Limb (tissue), 2 donors: Measurements from ENCODE around the gene MUC5B.
"Not testable (repeated sequence)": the region's sequence is repeated elsewhere in the genome, so short reads cannot be mapped to it uniquely, and the experiment has no call there.

ENCODE experiments used
- DNase-seq, 2 donors: peaks; one replicate each; pipeline ENCODE4 v3.0.0-alpha.2; 2016; ENCODE audit errors: extremely low spot score in 2 of 2

The MUC5B gene

GRCh38 chr11:1245717-1246116 is 22.9 kb downstream of the MUC5B start:
- not testable (repeated sequence) for DNase-seq

DNA sequence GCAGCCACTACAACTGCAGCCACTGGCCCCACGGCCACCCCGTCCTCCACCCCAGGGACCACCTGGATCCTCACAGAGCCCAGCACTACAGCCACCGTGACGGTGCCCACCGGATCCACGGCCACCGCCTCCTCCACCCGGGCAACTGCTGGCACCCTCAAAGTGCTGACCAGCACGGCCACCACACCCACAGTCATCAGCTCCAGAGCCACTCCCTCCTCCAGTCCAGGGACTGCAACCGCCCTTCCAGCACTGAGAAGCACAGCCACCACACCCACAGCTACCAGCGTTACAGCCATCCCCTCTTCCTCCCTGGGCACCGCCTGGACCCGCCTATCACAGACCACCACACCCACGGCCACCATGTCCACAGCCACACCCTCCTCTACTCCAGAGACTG is 23.4 kb downstream of the MUC5B start:
- not testable (repeated sequence) for DNase-seq

GRCh38 chr11:1247026-1247425 is 24.2 kb downstream of the MUC5B start:
- DNase-seq, result not testable (repeated sequence)

DNA sequence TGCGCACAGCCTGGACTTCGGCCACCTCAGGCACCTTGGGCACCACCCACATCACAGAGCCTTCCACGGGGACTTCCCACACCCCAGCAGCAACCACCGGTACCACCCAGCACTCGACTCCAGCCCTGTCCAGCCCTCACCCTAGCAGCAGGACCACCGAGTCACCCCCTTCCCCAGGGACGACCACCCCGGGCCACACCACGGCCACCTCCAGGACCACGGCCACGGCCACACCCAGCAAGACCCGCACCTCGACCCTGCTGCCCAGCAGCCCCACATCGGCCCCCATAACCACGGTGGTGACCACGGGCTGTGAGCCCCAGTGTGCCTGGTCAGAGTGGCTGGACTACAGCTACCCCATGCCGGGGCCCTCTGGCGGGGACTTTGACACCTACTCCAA is 26.1 kb downstream of the MUC5B start:
- not testable (repeated sequence) for DNase-seq

- not testable (repeated sequence) for DNase-seq
These were observed 27.5 kb downstream of the MUC5B start for GRCh38 chr11:1250411-1250810.

DNA sequence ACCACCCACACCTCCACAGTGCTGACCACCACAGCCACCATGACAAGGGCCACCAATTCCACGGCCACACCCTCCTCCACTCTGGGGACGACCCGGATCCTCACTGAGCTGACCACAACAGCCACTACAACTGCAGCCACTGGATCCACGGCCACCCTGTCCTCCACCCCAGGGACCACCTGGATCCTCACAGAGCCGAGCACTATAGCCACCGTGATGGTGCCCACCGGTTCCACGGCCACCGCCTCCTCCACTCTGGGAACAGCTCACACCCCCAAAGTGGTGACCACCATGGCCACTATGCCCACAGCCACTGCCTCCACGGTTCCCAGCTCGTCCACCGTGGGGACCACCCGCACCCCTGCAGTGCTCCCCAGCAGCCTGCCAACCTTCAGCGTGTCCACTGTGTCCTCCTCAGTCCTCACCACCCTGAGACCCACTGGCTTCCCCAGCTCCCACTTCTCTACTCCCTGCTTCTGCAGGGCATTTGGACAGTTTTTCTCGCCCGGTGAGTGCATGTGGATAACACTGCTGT is 28.4 kb downstream of the MUC5B start:
- DNase-seq, result no peak

DNA sequence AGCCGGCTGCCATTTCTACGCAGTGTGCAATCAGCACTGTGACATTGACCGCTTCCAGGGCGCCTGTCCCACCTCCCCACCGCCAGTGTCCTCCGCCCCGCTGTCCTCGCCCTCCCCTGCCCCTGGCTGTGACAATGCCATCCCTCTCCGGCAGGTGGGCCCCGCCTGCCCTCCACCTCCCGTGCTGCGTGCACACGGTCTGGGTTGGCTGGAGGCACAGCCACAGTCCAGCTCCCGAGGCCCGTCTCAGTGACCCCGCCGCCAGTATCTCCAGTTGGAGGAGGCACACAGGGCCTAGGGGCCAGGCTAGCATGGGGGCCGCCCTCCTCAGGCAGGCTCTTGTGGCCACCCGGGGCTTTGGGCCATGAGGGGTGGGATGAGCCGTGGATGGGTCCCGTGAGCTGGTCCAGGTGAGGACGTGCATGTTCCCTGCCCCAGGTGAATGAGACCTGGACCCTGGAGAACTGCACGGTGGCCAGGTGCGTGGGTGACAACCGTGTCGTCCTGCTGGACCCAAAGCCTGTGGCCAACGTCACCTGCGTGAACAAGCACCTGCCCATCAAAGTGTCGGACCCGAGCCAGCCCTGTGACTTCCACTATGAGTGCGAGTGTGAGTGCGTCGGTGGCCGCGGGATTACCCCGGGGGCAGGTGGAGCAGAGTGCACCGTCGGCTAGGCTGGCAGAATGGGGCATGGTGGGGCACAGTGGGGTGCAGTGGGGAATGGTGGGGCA is 29.7 kb downstream of the MUC5B start:
- no peak for DNase-seq

DNA sequence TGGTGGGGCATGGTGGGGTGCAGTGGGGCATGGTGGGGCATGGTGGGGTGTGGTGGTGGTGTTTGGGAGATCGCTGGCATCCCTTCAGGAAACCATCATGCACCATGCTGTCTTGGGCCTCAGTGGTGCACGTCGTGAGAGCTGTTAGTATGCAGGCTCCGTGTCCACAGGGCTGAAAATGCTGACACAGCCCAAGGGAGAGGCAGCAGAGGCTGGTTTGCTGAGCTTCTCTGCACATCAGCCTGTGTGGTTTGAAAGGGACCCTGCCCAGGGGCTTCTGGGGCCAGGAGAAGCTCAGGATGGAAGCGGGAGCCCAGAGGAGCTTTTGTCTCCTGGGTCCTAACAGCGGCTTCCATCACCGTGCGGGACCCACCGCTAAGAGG is 30.2 kb downstream of the MUC5B start:
- no peak for DNase-seq

DNA sequence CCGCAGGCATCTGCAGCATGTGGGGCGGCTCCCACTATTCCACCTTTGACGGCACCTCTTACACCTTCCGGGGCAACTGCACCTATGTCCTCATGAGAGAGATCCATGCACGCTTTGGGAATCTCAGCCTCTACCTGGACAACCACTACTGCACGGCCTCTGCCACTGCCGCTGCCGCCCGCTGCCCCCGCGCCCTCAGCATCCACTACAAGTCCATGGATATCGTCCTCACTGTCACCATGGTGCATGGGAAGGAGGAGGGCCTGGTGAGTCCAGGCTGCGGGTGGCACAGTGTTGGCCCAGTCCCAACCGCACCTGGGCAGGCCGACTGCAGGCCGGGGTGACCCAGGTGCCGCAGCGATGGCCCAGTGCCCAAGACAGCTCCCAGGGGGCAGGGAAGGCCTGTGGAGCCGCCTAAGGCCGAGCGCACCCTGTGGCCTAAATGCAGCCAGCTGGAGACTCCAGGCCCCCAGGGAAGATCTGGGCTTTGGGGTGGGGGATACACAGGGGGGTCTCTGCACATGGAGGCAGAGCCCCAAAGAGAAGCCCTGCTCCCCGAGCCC is 31.3 kb downstream of the MUC5B start:
- DNase-seq, result no peak

DNA sequence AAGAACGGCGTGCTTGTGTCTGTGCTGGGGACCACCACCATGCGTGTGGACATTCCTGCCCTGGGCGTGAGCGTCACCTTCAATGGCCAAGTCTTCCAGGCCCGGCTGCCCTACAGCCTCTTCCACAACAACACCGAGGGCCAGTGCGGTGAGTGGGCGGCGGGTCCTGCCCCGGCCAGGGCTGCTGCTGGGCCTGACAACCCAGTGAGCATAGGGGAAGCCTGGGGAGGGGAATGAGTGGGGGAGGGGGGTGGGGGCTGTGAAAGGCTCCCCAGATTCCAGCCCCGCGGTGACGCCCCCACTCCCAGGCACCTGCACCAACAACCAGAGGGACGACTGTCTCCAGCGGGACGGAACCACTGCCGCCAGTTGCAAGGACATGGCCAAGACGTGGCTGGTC is 31.9 kb downstream of the MUC5B start:
- DNase-seq, result no peak

GRCh38 chr11:1255151-1255550 is 32.3 kb downstream of the MUC5B start:
- no peak for DNase-seq

DNA sequence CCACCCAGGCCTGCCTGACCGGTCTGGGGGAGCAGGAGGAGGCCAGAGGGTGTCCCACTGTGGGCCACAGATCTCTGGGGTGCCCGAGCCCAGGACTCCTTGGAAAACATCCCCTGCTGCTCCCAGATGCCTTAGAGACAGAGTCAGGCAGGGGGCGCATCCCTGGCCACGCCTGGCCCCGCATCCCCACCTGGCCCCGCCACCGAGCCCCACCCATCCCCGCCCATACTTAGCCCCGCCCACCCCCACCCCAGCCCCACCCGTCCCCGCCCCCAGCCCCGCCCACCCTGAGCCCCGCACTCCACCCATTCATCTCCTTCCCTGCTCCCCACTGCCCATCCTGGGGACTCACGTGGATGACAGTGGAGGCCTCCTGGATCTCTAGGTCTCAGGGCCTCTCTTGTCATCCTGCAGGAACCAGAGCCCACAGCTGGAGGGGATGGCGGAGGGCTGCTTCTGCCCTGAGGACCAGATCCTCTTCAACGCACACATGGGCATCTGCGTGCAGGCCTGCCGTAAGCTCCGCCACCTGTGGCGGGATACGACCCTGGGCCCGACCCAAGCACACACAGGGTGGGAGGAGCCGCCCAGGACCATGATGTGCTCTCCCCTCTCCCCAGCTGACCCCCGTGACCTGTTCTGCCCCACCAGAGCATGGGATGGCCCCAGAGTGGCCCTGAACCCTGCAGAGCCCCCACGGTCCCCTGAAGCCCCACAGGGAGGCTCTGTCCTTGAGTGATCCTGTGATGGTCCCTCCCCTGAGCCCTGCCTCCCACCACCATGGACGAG is 33.6 kb downstream of the MUC5B start:
- no peak for DNase-seq

GRCh38 chr11:1257366-1257765 is 34.5 kb downstream of the MUC5B start:
- DNase-seq, result no peak

- no peak for DNase-seq
These were observed 35.0 kb downstream of the MUC5B start for GRCh38 chr11:1257916-1258315.

DNA sequence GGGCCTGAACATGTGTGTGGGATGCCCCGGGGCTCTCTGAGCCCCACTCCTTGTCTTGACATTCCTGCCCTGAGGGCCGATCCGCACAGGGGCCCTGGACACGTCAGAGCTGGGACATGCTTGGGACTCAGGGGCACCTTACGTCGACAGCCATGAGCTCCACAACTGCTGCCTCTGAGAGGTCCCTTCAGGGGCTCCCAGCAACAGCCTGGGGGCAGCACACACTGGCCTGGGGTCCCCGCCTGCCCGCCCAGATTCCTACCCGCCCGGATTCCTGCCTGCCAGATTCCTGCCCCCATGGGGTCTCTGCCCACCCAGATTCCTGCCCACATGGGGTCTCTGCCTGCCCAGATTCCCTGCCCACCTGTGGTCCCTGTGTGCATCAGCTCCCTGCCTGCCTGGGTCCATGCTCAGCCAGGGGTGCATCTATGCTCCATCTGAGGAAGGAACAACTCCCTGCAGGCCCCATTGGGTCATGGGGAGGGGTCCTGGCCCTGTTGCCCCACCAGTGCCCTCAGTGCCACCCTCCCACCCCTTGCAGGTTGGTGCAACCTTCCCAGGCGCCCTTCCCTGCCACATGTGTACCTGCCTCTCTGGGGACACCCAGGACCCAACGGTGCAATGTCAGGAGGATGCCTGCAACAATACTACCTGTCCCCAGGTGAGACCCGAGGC is 35.7 kb downstream of the MUC5B start:
- DNase-seq, result no peak

DNA sequence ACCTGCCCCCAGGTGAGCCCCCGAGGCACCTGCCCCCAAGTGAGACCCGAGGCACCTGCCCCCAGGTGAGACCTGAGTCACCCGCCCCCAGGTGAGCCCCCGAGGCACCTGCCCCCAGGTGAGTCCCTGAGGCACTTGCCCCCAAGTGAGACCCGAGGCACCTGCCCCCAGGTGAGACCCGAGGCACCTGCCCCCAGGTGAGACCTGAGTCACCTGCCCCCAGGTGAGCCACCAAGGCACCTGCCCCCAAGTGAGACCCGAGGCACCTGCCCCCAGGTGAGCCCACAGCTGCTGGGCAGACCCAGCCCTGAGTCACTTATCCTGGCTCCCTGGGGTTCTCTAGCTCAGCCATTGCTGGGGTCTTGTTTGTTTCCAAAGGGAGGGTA is 36.2 kb downstream of the MUC5B start:
- DNase-seq, result no peak

GRCh38 chr11:1259561-1259960 is 36.7 kb downstream of the MUC5B start:
- no peak for DNase-seq

- DNase-seq, result no peak
These were observed 37.2 kb downstream of the MUC5B start for GRCh38 chr11:1260023-1260501.

- DNase-seq, result no peak
These were observed 37.8 kb downstream of the MUC5B start for GRCh38 chr11:1260620-1261019.

DNA sequence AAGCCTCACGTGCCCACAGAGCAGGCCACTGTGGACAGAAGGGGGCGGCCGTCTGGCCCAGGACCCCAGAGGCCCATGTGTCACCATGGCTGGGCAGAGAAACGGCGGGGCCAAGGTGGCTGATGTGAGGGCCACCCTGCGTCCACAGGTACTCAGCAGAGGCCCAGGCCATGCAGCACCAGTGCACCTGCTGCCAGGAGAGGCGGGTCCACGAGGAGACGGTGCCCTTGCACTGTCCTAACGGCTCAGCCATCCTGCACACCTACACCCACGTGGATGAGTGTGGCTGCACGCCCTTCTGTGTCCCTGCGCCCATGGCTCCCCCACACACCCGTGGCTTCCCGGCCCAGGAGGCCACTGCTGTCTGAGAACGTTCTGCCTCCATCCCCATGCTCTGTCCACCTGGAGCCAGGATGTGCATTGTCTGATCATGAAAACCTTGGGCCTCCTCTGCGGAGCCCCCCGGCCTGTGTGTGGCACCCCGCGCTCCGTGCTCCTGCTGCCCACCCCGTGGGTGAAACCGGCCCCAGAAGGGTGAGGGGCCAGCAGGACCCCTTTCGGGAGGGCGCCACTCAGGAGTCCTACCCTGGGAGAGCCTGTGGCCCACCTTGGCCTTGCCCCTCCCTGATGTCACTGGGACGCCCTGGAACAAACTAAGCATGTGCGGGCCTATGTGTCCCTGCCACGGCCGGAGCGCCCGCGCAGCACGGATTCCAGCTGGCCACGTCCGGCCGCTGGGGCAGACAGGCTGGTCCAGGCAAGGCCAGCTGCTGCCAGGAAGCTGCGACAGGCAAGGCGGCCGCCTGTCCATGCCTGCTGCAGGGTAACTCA is 38.6 kb downstream of the MUC5B start:
- no peak for DNase-seq
